ENCODE measurements around the gene IL36A.

IL36A gene

DNA sequence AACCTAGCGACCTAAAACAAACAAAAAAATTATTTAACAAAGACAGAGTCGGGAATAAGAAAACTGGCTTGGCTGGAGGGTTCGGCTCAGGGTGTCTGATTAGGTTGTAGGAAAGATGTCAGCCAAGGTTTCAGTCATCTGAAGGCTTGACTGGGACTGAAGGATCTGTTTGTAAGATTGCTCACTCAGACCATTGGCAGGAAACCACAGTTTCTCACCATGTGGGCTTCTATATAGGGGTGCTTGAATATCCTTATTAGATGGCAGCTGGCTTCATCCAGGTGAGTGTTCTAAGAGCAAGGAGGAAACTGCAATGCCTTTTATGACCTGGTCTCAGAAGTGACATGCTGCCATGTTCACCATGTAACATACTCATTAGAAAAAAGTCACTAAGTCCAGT lies 48.4 kb downstream of the IL36A start:
- no peak for DNase-seq

DNA sequence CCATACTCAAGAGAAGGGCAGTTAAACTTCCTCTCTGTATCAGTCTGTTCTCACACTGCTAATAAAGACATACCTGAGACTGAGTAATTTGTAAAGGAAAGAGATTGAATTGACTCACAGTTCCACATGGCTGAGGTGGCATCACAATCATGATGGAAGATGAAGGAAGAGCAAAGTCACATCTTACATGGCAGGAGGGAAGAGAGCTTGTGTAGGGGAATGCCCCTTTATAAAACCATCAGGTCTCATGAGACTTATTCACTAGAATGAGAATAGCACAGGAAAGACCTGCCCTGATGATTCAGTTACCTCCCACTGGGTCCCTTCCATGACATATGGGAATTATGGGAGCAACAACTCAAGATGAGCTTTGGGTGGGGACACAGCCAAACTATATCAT lies 48.8 kb downstream of the IL36A start:
- DNase-seq: no peak

DNA sequence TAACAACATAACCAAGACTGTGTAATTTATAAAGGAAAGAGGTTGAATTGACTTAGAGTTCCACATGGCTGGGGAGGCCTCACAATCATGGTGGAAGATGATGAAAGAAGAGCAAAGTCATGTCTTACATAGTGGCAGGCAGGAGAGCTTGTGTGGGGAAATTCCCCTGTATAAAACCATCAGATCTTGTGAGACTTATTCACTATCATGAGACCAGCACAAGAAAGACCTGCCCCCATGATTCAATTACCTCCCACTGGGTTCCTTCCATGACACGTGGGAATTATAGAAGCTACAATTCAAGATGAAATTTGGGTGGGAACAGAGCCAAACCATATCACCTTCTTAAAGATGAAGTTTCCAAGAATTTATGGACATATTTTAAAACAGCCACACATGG lies 51.3 kb downstream of the IL36A start:
- no peak for DNase-seq

DNA sequence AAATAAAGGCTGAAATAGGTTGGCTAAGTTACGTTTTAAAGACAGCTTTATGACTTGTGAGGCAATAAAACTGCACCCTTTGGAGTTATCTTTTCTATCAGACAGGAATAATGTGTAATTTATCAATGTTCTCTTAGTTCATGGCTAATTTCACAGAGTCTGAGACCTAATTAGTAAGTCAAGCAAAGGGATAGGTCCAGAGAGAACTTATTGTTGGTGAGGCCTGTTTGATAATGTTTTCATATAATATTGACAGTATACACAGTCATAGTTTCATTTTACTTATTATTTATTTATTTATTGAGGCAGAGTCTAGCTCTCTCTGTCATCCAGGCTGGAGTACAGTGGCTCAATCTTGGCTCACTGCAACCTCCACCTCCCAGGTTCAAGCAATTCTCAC lies 51.9 kb downstream of the IL36A start:
- no peak for DNase-seq
